RWPE1 (cell line): ENCODE measurements around the gene IL36B.
A peak's percentile ranks its signal among the peaks of the same experiment; 100 is the strongest.

Source experiments
- CTCF ChIA-PET: fragments of 350-600 bp; sonication (Branson Sonifier 250); formaldehyde crosslinking; extraction: SDS; loops from one replicate; lab custom pipeline; 2021; lab: Yijun Ruan, JAX
- POLR2A ChIA-PET: fragments of 400-600 bp; formaldehyde crosslinking; extraction: SDS; loops from one replicate; lab custom pipeline; 2020; ENCODE audit warnings: antibody characterized with exemption; ENCODE audit not compliant: low non-redundant PET; lab: Yijun Ruan, JAX
- DNase-seq: peaks from one replicate; pipeline ENCODE4 v3.0.0; 2012; ENCODE audit warnings: low spot score
- H3K27ac ChIP-seq: fragments of 450-650 bp; 2 replicates; pipeline ENCODE4 v1.5.1; 2017
- CTCF ChIP-seq: fragments of 450-650 bp; conservative IDR thresholded peaks from 2 replicates; pipeline ENCODE4 v1.5.1; 2017; ENCODE audit warnings: low read depth, mild to moderate bottlenecking

The IL36B gene

GRCh38 chr2:113092864-113093612 lies 40.4 kb upstream of the IL36B start:
- no peak for TF ChIP-seq CTCF
- no peak overlapping the region for H3K27ac ChIP-seq
- ChIA-PET CTCF (interaction anchor here (2.1 kb wide), 1 partner anchor 14 kb away, joined by 6 read pairs; no protein-coding TSS in a partner anchor), POLR2A (no interaction called here)
- DNase-seq: no peak

DNA sequence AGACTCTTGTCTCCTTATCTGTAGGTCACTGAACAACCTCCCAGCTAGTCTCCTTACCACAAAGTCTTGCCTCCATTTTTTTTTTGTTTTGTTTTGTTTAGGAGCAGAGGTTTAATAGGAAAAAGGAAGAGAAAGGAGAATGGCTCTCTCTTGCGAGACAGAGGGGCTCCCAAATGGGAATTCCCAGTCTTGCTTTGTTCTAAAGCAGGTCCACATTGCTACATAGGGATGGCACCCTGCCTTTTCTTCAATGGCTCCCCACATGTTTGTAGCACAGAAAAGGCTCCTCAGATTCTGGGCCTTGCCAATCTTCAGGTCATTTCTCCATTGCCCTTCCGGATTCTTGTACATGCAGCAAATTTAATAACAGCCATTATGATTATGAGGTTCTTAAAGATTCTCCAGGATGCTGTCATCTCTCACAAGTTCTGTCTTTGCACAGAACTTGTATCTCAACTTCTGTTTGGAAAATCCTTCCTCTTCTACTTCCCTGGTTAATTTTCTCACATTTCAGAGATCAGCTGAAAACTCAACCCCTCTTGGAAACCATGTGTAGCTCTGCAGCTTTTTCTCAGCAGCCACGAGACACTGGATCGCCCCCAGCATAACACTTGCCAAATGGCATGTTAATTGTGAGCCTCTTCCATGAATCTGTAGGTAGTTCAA lies 38.7 kb upstream of the IL36B start:
- CTCF ChIA-PET: no interaction called here
- POLR2A ChIA-PET: no interaction called here
- DNase-seq: no peak
- no peak for TF ChIP-seq CTCF
- no peak overlapping the region for H3K27ac ChIP-seq

DNA sequence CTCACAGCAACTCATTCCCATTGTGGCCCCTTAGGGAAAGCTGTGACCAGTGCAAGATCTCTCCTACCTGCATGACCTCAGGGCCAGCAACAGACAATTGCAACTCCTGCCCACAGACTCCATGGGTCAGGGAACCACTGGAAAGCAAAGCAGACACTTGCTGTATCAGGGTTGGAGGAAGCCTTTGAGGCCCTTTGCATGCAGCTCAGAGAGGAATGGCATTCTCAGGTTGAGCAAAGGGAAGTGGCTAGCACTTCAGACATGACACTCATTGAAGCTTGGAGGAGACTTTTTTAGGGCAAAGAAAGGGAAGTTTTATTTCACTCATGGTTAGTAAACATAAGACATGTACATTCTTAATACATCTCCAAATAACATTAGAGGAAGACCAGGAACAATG lies 37.2 kb upstream of the IL36B start:
- ChIA-PET CTCF (interaction anchor here (1.6 kb wide), 1 partner anchor 10 kb away, joined by 4 read pairs; no protein-coding TSS in a partner anchor), POLR2A (no interaction called here)
- TF ChIP-seq CTCF: no peak
- H3K27ac ChIP-seq: no peak overlapping the region
- no peak for DNase-seq

- TF ChIP-seq CTCF: no peak
- ChIA-PET CTCF (interaction anchor here (0.6 to 1.6 kb wide), 2 partner anchors 8 to 105 kb away, joined by 3 to 4 read pairs; no protein-coding TSS in a partner anchor), POLR2A (no interaction called here)
- H3K27ac ChIP-seq: no peak overlapping the region
- DNase-seq: no peak
Observed at GRCh38 chr2:113088213-113088992, 35.7 kb upstream of the IL36B start.

GRCh38 chr2:113085542-113085941 lies 32.9 kb upstream of the IL36B start:
- POLR2A ChIA-PET: no interaction called here
- CTCF ChIA-PET: interaction anchor here (0.6 to 1.8 kb wide), 7 partner anchors 44 to 164 kb away, joined by 3 to 10 read pairs (median 4); no protein-coding TSS in a partner anchor
- TF ChIP-seq CTCF: no peak
- H3K27ac ChIP-seq: peak overlapping the region; percentile 75
- DNase-seq: peak; percentile 66
